ENCODE data around the gene TRPC4.
A peak's percentile ranks its signal among the peaks of the same experiment; 100 is the strongest.

TRPC4 gene

DNA sequence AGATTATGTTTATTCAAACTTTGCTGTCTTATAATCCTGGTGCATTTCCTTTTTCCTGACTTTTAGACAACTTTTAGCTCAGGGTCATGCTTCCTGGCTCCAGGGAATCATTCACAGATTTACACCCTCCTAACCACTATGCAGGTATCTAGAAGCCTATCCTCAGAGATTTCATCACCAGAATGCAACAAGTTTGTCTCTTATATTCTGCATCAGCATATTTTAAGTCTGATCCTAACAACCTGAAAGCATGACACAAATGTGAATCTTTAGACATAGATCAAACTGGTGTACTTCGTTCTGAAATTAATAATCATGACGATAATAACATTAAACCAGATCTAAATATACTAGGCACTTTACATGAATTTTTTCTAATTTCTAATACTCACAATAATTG, 100.0 kb downstream of the TRPC4 start:
- no peak for TF ChIP-seq CTCF (IDR thresholded peaks at IDR 0.05; ENCODE audit: low read length, missing control alignments)
- no peak for DNase-seq (ENCODE audit: low read depth)
- H3K4me3 ChIP-seq (replicated peaks; ENCODE audit: low read depth, low read length) = no peak overlapping the region

- no peak overlapping the region for H3K4me3 ChIP-seq (replicated peaks; ENCODE audit: low read depth, low read length)
- TF ChIP-seq CTCF (IDR thresholded peaks at IDR 0.05; ENCODE audit: low read length, missing control alignments) = peak; percentile 31
- DNase-seq (ENCODE audit: low read depth) = peak; percentile 26
Observed at GRCh38 chr13:37769078-37769477, 100.5 kb downstream of the TRPC4 start.

DNA sequence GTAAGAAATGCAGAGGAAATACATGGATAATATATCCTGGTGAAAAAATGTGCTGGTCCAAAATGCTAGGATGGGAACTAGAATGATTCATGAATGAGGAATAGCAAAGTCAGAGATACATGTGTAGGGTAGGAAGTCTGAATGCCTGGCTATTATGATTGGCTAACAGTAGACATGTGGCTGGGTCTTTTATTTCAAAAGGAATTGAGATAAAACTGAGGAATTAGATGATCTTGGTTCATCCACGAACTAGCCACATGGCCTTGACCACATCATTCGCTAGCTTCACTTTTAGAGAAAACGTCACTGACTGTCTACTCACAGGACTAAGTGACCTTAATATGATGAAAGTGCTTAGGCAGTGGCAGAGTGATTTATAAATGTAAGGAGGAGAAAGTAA, 103.1 kb downstream of the TRPC4 start:
- TF ChIP-seq CTCF (IDR thresholded peaks at IDR 0.05; ENCODE audit: low read length, missing control alignments) = no peak
- DNase-seq (ENCODE audit: low read depth) = no peak
- H3K4me3 ChIP-seq (replicated peaks; ENCODE audit: low read depth, low read length) = no peak overlapping the region

GRCh38 chr13:37755349-37755748, 114.2 kb downstream of the TRPC4 start:
- no peak for DNase-seq (ENCODE audit: low read depth)
- no peak for TF ChIP-seq CTCF (IDR thresholded peaks at IDR 0.05; ENCODE audit: low read length, missing control alignments)
- no peak overlapping the region for H3K4me3 ChIP-seq (replicated peaks; ENCODE audit: low read depth, low read length)

DNA sequence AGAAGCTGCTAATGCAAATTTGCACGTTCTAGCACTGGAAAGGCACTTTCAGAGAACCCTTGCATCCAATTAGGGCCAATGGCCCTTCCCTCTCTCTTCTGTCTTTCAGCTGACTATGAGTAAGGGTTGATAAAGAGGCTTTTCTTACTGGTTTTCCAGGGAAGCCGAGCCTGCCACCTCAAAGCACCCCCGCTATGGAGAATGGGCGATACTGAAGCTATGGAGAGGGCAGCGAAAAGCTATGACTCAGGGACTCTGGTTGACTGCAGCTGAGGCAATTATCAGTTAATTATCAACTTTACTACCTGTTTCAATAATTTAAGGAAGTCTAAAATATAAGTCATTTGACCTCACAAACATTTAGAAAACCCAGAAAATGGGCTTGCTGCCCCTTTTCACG, 115.8 kb downstream of the TRPC4 start:
- no peak for TF ChIP-seq CTCF (IDR thresholded peaks at IDR 0.05; ENCODE audit: low read length, missing control alignments)
- no peak overlapping the region for H3K4me3 ChIP-seq (replicated peaks; ENCODE audit: low read depth, low read length)
- DNase-seq (ENCODE audit: low read depth) = no peak

GRCh38 chr13:37752146-37752545, 117.4 kb downstream of the TRPC4 start:
- DNase-seq (ENCODE audit: low read depth) = no peak

More at GRCh38 chr13:37752146-37752545, 117.4 kb downstream of the TRPC4 start:
- no peak overlapping the region for H3K4me3 ChIP-seq (replicated peaks; ENCODE audit: low read depth, low read length)
- TF ChIP-seq CTCF (IDR thresholded peaks at IDR 0.05; ENCODE audit: low read length, missing control alignments) = no peak

All from fibroblast of pulmonary artery (primary cell).